ENCODE data around the gene TCERG1L.
"Not testable (repeated sequence)": the region's sequence is repeated elsewhere in the genome, so short reads cannot be mapped to it uniquely, and the experiment has no call there.

TCERG1L gene

GRCh38 chr10:131180740-131181415 is 130.6 kb downstream of the TCERG1L start:
- TF ChIP-seq CTCF (IDR thresholded peaks at IDR 0.05; ENCODE audit: borderline replicate concordance, control extremely low read depth, extremely low read depth, insufficient read depth, missing control alignments) = no peak
- in situ Hi-C loops (cut with MboI; ENCODE audit: low sequenced_read_pairs, unreplicated experiment) = no loop called here
- DNase-seq (ENCODE audit: low spot score) = no peak

DNA sequence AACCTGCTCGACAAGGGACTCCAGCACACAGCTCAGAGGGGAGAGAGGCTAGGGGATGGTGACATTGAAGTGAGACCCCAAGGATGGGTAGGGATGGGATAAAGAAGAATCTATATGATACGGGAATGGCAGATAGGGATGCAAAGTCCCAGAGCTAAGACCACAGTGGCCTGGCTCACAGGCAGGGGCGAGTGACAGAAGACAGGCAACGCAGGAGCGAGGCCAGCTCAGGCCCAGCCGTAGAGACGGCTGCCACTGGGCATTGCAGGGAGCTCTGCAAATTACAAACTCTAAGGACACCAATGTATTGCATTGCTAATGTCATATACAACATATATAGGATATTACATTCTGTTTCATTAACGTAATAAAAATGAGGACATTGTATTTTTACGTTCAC is 131.4 kb downstream of the TCERG1L start:
- in situ Hi-C loops (cut with MboI; ENCODE audit: low sequenced_read_pairs, unreplicated experiment) = no loop called here
- no peak for DNase-seq (ENCODE audit: low spot score)
- TF ChIP-seq CTCF (IDR thresholded peaks at IDR 0.05; ENCODE audit: borderline replicate concordance, control extremely low read depth, extremely low read depth, insufficient read depth, missing control alignments) = no peak

DNA sequence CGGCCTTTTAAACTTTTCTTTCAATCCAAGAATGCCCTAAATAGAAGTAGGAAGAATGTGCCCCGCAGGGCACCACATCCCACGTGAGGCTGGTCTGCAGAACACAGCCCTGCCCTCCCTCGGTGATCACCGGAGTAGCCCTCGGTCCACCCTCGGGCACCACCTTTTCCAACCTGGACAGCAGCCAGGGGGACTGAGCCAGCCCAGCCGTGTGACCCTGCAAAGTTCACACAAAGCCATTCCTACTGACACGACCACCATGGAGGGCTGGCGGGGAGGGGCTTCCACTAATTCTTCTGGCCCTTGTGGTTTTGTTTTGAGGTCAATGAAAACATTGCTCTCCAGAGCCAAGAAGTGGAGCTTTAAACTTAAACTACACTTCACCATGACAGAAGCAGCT is 132.2 kb downstream of the TCERG1L start:
- no peak for DNase-seq (ENCODE audit: low spot score)
- in situ Hi-C loops (cut with MboI; ENCODE audit: low sequenced_read_pairs, unreplicated experiment) = no loop called here
- TF ChIP-seq CTCF (IDR thresholded peaks at IDR 0.05; ENCODE audit: borderline replicate concordance, control extremely low read depth, extremely low read depth, insufficient read depth, missing control alignments) = no peak

DNA sequence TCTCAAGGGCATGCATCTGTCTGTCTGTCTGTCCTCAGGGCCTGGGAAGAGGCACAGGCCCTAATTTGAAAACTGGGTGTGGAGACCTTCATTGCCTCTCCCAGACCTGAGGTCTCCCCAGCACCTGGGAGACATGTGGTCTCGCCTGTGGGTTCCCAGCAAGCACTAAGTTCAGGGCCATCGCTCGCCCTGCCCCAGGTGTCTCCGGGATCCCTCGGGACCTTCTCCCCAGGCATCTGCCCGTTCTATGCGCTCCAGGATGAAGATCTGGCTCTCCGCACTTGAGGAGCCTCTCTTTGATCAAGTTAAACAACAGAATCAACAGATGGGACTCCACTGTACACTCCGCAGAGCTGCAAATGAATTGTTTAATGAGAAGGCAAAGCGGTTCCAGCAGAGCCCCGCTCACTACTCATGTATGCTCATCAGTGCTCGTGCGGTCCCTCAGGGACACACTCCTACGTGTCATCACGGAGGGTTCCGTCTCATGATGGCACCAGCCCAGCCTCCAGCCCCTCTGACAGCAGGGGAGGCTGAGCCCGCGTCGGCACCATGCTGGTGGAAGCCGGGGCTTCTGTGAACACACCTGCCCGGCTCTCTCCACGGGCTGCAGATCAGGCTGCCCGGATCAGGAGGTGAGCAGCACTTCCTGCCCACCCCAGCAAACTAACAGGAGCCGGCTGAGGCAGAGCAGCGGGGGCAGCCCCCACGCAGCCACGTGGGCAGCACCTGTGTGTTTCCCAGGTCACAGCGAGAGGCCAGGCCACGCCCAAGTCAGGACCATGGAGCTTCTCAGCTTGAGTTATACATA is 132.8 kb downstream of the TCERG1L start:
- TF ChIP-seq CTCF (IDR thresholded peaks at IDR 0.05; ENCODE audit: borderline replicate concordance, control extremely low read depth, extremely low read depth, insufficient read depth, missing control alignments) = no peak
- in situ Hi-C loops (cut with MboI; ENCODE audit: low sequenced_read_pairs, unreplicated experiment) = no loop called here
- no peak for DNase-seq (ENCODE audit: low spot score)

GRCh38 chr10:131177431-131178327 is 133.8 kb downstream of the TCERG1L start:
- no peak for TF ChIP-seq CTCF (IDR thresholded peaks at IDR 0.05; ENCODE audit: borderline replicate concordance, control extremely low read depth, extremely low read depth, insufficient read depth, missing control alignments)
- no peak for DNase-seq (ENCODE audit: low spot score)
- in situ Hi-C loops (cut with MboI; ENCODE audit: low sequenced_read_pairs, unreplicated experiment) = no loop called here

DNA sequence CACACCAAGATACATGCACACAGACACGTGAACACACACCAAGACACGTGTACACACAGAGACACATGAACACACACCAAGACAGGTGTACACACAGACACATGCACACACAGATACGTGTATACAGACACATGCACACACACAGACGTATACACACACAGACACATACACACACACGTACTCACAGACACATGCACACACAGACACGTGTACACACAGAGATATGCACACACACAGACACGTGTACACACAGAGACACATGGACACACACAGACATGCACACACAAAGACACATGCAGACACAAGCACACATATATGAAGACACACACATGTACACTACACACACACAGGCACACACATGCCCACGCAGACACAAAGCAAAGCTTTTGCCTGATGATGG is 134.6 kb downstream of the TCERG1L start:
- no peak for TF ChIP-seq CTCF (IDR thresholded peaks at IDR 0.05; ENCODE audit: borderline replicate concordance, control extremely low read depth, extremely low read depth, insufficient read depth, missing control alignments)
- in situ Hi-C loops (cut with MboI; ENCODE audit: low sequenced_read_pairs, unreplicated experiment) = no loop called here
- DNase-seq (ENCODE audit: low spot score) = no peak

DNA sequence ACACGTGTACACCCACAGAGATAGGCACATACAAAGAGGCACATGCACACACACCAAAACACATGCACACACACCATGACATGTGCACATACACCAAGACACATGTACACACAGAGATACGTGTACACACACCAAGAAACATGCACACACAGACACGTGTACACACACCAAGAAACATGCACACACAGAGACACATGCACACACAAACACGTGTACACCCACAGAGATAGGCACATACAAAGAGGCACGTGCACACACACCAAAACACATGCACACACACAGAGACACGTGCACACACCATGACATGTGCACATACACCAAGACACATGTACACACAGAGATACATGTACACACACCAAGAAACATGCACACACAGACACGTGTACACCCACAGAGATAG is 135.2 kb downstream of the TCERG1L start:
- DNase-seq (ENCODE audit: low spot score); in situ Hi-C loops (cut with MboI; ENCODE audit: low sequenced_read_pairs, unreplicated experiment): not testable (repeated sequence)

Data from GM13976 (cell line).